B cell (primary cell): ENCODE data around the gene CPLX1. TPM values are rescaled to one million over a fixed set of nuclear protein-coding genes. Genes with fewer than 3 reads are reported as not detected.
"Not testable (repeated sequence)": the region's sequence is repeated elsewhere in the genome, so short reads cannot be mapped to it uniquely, and the experiment has no call there.

Source experiments
- ATAC-seq: fragments of 200-7000 bp; cut with Tn5 transposase; one replicate; pipeline ENCODE4 v1.10.0; 2021; ENCODE audit warnings: low read depth, mild to moderate bottlenecking, moderate number of reproducible peaks, moderate library complexity
- CTCF ChIA-PET: fragments of 350-600 bp; sonication (Branson Sonifier 250); formaldehyde crosslinking; loops from one replicate; lab custom pipeline; 2021; ENCODE audit warnings: antibody characterized with exemption, inconsistent platforms; lab: Charles Lee
- POLR2A ChIA-PET: fragments of 350-600 bp; sonication (Branson Sonifier 250); formaldehyde crosslinking; loops from one replicate; lab custom pipeline; 2021; ENCODE audit warnings: antibody characterized with exemption; lab: Charles Lee
- DNase-seq: peaks from one replicate; pipeline ENCODE4 v3.0.0; 2013
- H2AFZ ChIP-seq: 2 replicates; pipeline ENCODE4 v1.6.1; 2012; ENCODE audit warnings: mild to moderate bottlenecking, low read depth, low read length; ENCODE audit not compliant: insufficient read depth, poor library complexity, severe bottlenecking
- H3K27ac ChIP-seq, 2 donors: 1 replicate in 1 of 2; 2 replicates in 1 of 2; pipeline ENCODE4 v1.5.1; 2012 to 2013; ENCODE audit warnings: low read length in 2 of 2, mild to moderate bottlenecking in 2 of 2, moderate library complexity in 1 of 2
- H3K27me3 ChIP-seq, 4 experiments: fragments of 200-600 bp in 1 of 4; sonication (generic) in 1 of 4; replicated peaks in 1 of 4; 1 replicate in 2 of 4; 2 replicates in 2 of 4; pipeline versions ENCODE4 v1.6.1 to v1.7.0; 2013 to 2016; ENCODE audit warnings: low read length in 3 of 4, mild to moderate bottlenecking in 2 of 4, mixed read lengths in 1 of 4, moderate library complexity in 1 of 4; ENCODE audit not compliant: insufficient read depth in 4 of 4, control insufficient read depth in 3 of 4; ENCODE audit errors: control extremely low read depth in 1 of 4
- H3K36me3 ChIP-seq, 2 experiments: replicated peaks in 1 of 2; 1 replicate in 1 of 2; 2 replicates in 1 of 2; pipeline versions ENCODE4 v1.6.1 to v1.7.1; 2013; ENCODE audit warnings: low read length in 1 of 2; ENCODE audit not compliant: insufficient read depth in 2 of 2, control insufficient read depth in 1 of 2; ENCODE audit errors: control extremely low read depth in 1 of 2, extremely low read depth in 1 of 2
- H3K4me1 ChIP-seq, 2 donors: fragments of 200-600 bp in 1 of 2; sonication (generic) in 1 of 2; 1 replicate in 1 of 2; 2 replicates in 1 of 2; pipeline versions ENCODE4 v1.5.1 to v1.6.1; 2013 to 2017; ENCODE audit warnings: low read length in 2 of 2; ENCODE audit not compliant: control insufficient read depth in 2 of 2, insufficient read depth in 2 of 2
- H3K4me2 ChIP-seq: replicated peaks from 2 replicates; pipeline ENCODE3; 2012; ENCODE audit warnings: mild to moderate bottlenecking, low read depth, low read length; ENCODE audit not compliant: poor library complexity, severe bottlenecking
- H3K4me3 ChIP-seq, 5 experiments: fragments of 200-600 bp in 1 of 5; sonication (generic) in 1 of 5; 1 replicate in 3 of 5; 2 replicates in 2 of 5; pipeline versions ENCODE4 v1.5.1 to v1.7.0; 2011 to 2016; ENCODE audit warnings: low read length in 4 of 5, mild to moderate bottlenecking in 4 of 5, low read depth in 2 of 5, control low read depth in 1 of 5, moderate library complexity in 1 of 5; ENCODE audit not compliant: insufficient read depth in 1 of 5; ENCODE audit errors: control extremely low read depth in 1 of 5, extremely low read depth in 1 of 5
- H3K79me2 ChIP-seq: fragments of 200-600 bp; sonication (generic); one replicate; pipeline ENCODE4 v1.6.0; 2016; ENCODE audit warnings: low read length; ENCODE audit not compliant: control insufficient read depth, insufficient read depth
- H3K9ac ChIP-seq: fragments of 200-600 bp; sonication (generic); 2 replicates; pipeline ENCODE4 v1.6.1; 2017; ENCODE audit warnings: mild to moderate bottlenecking, low read length, moderate library complexity
- H3K9me3 ChIP-seq, 3 donors: one replicate each; pipeline versions ENCODE4 v1.6.1 to v1.7.1; 2013; ENCODE audit warnings: low read length in 2 of 3; ENCODE audit not compliant: control insufficient read depth in 2 of 3, insufficient read depth in 1 of 3; ENCODE audit errors: control extremely low read depth in 1 of 3
- H4K20me1 ChIP-seq: 2 replicates; pipeline ENCODE4 v1.6.0; 2012; ENCODE audit warnings: mild to moderate bottlenecking, low read length; ENCODE audit not compliant: insufficient read depth, control insufficient read depth, poor library complexity, severe bottlenecking
- H3K27ac Mint-ChIP-seq: one replicate; pipeline ENCODE4 v1.8.0; 2021; ENCODE audit warnings: mixed read lengths
- H3K27me3 Mint-ChIP-seq: one replicate; pipeline ENCODE4 v1.8.0; 2021; ENCODE audit warnings: mixed read lengths
- H3K4me1 Mint-ChIP-seq: one replicate; pipeline ENCODE4 v1.8.0; 2021; ENCODE audit warnings: mixed read lengths
- H3K4me3 Mint-ChIP-seq: one replicate; pipeline ENCODE4 v1.8.0; 2021; ENCODE audit warnings: mixed read lengths
- H3K9me3 Mint-ChIP-seq: one replicate; pipeline ENCODE4 v1.8.0; 2022; ENCODE audit warnings: mixed read lengths; ENCODE audit not compliant: insufficient read depth
- EZH2 ChIP-seq: IDR thresholded peaks from 2 replicates; pipeline ENCODE4 v1.6.1; 2012; ENCODE audit warnings: borderline replicate concordance, low read depth, mild to moderate bottlenecking, moderate library complexity, low read length; ENCODE audit not compliant: insufficient read depth, poor library complexity, severe bottlenecking
- WGBS: methylation state at CpG from one replicate; pipeline ENCODE4 v1.1.5; 2013; ENCODE audit warnings: missing lambda C conversion rate; ENCODE audit not compliant: insufficient coverage; 5-methylcytosine and 5-hydroxymethylcytosine counted together
- intact Hi-C: fragments of 100-400 bp; cut with micrococcal nuclease; formaldehyde crosslinking; loops from one replicate; pipeline ENCODE4 v1.10.0; 2022
- polyA plus RNA-seq: library from polyadenylated mRNA; depleted of rRNA; stranded (reverse); fragments of >200 nt; gene quantifications from 2 replicates; pipeline ENCODE4 v1.2.3, GENCODE V29; 2012
- total RNA-seq, 2 donors: library from RNA; stranded (reverse); fragments of 120-200 nt in 1 of 2; gene quantifications; 1 replicate in 1 of 2; 2 replicates in 1 of 2; pipeline versions ENCODE4 v1.2.3 to v1.2.4, GENCODE V29; 2013 to 2022
- TF ChIP-seq, protein P1 (sequence below): fragments of 200-600 bp; IDR thresholded peaks from one replicate; pipeline ENCODE4 v1.8.0; 2022; ENCODE audit warnings: antibody characterized with exemption, mild to moderate bottlenecking

CPLX1 gene
- total and polyA plus RNA-seq, 2 donors (not counting 1 experiment from before 2014, with no cell fraction given) = not detected

DNA sequence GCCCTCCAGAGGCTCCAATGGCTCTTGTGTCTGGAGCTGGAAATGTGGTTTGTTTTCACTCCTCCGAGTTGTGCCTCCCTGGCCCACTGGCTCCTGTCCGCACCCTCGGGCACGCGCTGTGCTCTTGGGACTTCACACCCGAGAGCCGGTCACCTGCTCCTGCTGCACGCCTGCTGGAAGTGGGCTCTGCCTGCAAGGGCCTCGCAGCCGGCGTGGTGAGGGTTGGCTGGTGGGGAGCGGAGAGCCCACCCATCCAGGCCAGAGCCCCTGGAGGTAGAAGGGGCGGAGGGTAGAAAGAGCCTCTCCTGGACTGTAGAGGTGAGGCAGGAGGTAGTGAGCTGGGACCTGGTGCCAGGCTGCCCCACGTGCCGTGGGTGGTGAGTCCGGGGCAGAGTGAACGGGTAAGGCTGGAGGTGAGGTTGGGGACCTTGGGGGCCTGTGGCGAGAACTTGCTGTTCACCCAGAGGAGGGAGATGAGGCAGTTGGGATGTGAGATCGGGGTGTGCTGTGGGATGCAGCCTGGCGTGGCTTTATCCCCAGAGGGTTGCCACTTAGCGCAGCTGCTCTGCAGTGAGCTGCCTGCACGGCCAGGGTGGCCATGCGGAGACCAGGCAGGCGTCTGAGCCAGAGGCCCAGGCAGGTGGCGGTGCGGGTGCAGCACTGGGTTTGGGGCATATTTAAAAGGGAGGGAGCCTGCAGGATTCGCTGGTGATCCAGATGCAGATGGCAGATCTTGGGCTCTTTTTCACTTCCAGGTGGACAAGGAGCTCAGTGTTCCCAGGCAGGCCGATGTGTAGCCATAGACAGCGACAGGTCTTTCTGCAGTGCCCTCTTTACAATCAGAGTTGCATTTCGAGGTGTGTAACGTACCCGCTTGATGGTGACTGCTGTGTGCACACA, 71.5 kb downstream of the CPLX1 start:
- TF ChIP-seq, protein P1, sequence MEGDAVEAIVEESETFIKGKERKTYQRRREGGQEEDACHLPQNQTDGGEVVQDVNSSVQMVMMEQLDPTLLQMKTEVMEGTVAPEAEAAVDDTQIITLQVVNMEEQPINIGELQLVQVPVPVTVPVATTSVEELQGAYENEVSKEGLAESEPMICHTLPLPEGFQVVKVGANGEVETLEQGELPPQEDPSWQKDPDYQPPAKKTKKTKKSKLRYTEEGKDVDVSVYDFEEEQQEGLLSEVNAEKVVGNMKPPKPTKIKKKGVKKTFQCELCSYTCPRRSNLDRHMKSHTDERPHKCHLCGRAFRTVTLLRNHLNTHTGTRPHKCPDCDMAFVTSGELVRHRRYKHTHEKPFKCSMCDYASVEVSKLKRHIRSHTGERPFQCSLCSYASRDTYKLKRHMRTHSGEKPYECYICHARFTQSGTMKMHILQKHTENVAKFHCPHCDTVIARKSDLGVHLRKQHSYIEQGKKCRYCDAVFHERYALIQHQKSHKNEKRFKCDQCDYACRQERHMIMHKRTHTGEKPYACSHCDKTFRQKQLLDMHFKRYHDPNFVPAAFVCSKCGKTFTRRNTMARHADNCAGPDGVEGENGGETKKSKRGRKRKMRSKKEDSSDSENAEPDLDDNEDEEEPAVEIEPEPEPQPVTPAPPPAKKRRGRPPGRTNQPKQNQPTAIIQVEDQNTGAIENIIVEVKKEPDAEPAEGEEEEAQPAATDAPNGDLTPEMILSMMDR = no peak
- no peak for TF ChIP-seq EZH2
- no peak overlapping the region for H3K27ac ChIP-seq
- H3K9me3 ChIP-seq = no peaks in the 10 kb centered on the region
- ChIA-PET POLR2A (no interaction called here), CTCF (interaction anchor here (0.6 to 1.9 kb wide), 2 partner anchors 12 to 58 kb away, joined by 6 to 12 read pairs; no protein-coding TSS in a partner anchor)
- no peaks in the 10 kb centered on the region for H3K27me3 ChIP-seq
- no peak overlapping the region for H3K9ac ChIP-seq
- Mint-ChIP-seq H3K4me1 (no peaks in the 10 kb centered on the region), H3K27ac (no peak overlapping the region), H3K27me3 (no peaks in the 10 kb centered on the region), H3K9me3 (no peaks in the 10 kb centered on the region), H3K4me3 (no peak overlapping the region)
- DNase-seq (no peak), ATAC-seq (no peak)
- H2AFZ ChIP-seq = no peak overlapping the region
- no peak overlapping the region for H3K4me2 ChIP-seq
- intact Hi-C loops = no loop called here
- peaks cover 46% of the 10 kb centered on the region for H3K79me2 ChIP-seq
- 95% methylated on average over 32 of the region's 32 CpGs for WGBS
- no peak overlapping the region for H3K4me3 ChIP-seq
- peaks cover 0 to 21% of the 10 kb centered on the region in 2 experiments for H3K36me3 ChIP-seq
- H4K20me1 ChIP-seq = peaks cover 59% of the 10 kb centered on the region
- H3K4me1 ChIP-seq = no peaks in the 10 kb centered on the region

DNA sequence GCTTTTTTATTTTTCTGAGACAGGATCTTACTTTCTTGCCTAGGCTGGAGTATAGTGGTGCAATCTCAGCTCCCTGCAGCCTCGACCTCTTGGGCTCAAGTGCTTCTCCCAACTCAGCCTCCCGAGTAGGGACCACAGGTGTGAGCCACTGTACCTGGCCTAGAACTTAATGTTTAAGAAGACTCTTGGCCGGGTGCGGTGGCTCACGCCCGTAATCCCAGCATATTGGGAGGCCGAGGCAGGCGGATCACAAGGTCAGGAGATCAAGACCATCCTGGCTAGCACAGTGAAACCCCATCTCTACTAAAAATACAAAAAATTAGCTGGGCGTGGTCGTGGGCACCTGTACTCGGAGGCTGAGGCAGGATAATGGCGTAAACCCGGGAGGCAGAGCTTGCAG, 72.7 kb downstream of the CPLX1 start:
- H3K4me2 ChIP-seq, H3K27me3 Mint-ChIP-seq, H3K4me1 Mint-ChIP-seq, H3K4me1 ChIP-seq, ATAC-seq, H3K9me3 Mint-ChIP-seq, H3K9me3 ChIP-seq, H3K27ac ChIP-seq, H3K9ac ChIP-seq, H3K27ac Mint-ChIP-seq, H3K27me3 ChIP-seq, H3K4me3 Mint-ChIP-seq, intact Hi-C loops, DNase-seq, H3K4me3 ChIP-seq, H2AFZ ChIP-seq: not testable (repeated sequence)
- POLR2A ChIA-PET = interaction anchor here (0.6 kb wide), 1 partner anchor 71 kb away, joined by 3 read pairs; no protein-coding TSS in a partner anchor
- peaks cover 46% of the 10 kb centered on the region for H3K79me2 ChIP-seq
- H3K36me3 ChIP-seq = peaks cover 3 to 24% of the 10 kb centered on the region in 2 experiments
- peaks cover 62% of the 10 kb centered on the region for H4K20me1 ChIP-seq
- WGBS = 92% methylated on average over 7 of the region's 13 CpGs
- CTCF ChIA-PET = interaction anchor here (1.9 kb wide), 1 partner anchor 11 kb away, joined by 12 read pairs; no protein-coding TSS in a partner anchor
